ENCODE data around the gene VAX1. TPM values are rescaled to one million over a fixed set of nuclear protein-coding genes. Genes with fewer than 3 reads are reported as not detected.
A peak's percentile ranks its signal among the peaks of the same experiment; 100 is the strongest.

The VAX1 gene
- total and polyA plus RNA-seq, 2 of the 4 experiments (the other 2 are of a cell fraction): not detected

GRCh38 chr10:117087521-117087920 is 50.5 kb downstream of the VAX1 start:
- Histone ChIP-seq H4K20me1 (ENCODE audit: insufficient read depth, low read length) (no peaks in the 10 kb centered on the region), H3K18ac (ENCODE audit: low read depth, low read length) (no peak overlapping the region), H4K5ac (ENCODE audit: low read depth, low read length) (no peak overlapping the region), H3K9me1 (ENCODE audit: insufficient read depth, low read length) (no peaks in the 10 kb centered on the region), H2AK9ac (replicated peaks; ENCODE audit: low read depth, low read length, poor library complexity) (no peak overlapping the region), H3K56ac (ENCODE audit: extremely low read depth, insufficient read depth, low read length) (no peak overlapping the region), H3K79me1 (ENCODE audit: low read depth in 1 of 2, low read length in 2 of 2) (no peaks in the 10 kb centered on the region), H2AK5ac (ENCODE audit: low read depth, low read length) (no peak overlapping the region), H3K36me3 (ENCODE audit: control insufficient read depth, insufficient read depth, low read length) (no peaks in the 10 kb centered on the region), H2BK120ac (ENCODE audit: low read depth, low read length) (no peak overlapping the region), H3K4me1 (ENCODE audit: control insufficient read depth, insufficient read depth, low read length) (no peaks in the 10 kb centered on the region), H3K4ac (ENCODE audit: low read depth, low read length) (no peak overlapping the region), H4K91ac (ENCODE audit: insufficient read depth, low read depth, low read length) (no peak overlapping the region), H3K23ac (ENCODE audit: low read depth, low read length) (no peak overlapping the region), H2BK15ac (ENCODE audit: low read depth, low read length) (no peak overlapping the region), H3K4me2 (ENCODE audit: low read depth, low read length) (no peak overlapping the region), H3K27me3 (ENCODE audit: control insufficient read depth, insufficient read depth, low read length) (no peaks in the 10 kb centered on the region), H3K27ac (ENCODE audit: insufficient read depth, low read length) (no peak overlapping the region), H4K8ac (ENCODE audit: low read depth in 2 of 2, low read length in 2 of 2) (no peak overlapping the region), H2BK20ac (ENCODE audit: low read depth, low read length) (no peak overlapping the region), H3K4me3 (ENCODE audit: insufficient read depth, low read depth, low read length) (no peak overlapping the region), H2BK5ac (ENCODE audit: low read depth, low read length, poor library complexity, severe bottlenecking) (no peak overlapping the region), H3K14ac (replicated peaks; ENCODE audit: low read depth, low read length) (no peak overlapping the region), H3K9ac (ENCODE audit: low read depth, low read length) (no peak overlapping the region), H2AFZ (replicated peaks; ENCODE audit: low read length, poor library complexity) (no peak overlapping the region), H3K9me3 (ENCODE audit: control insufficient read depth, insufficient read depth, low read length) (no peaks in the 10 kb centered on the region)
- DNase-seq (no peak), ATAC-seq (ENCODE audit: low read depth) (no peak)
- in situ Hi-C loops (cut with MboI; ENCODE audit: low sequenced_read_pairs): no loop called here
- no TSS peak for BruUV-seq (replicated peaks)
- intact Hi-C loops (cut with micrococcal nuclease): no loop called here
- TF ChIP-seq USF2 (IDR thresholded peaks at IDR 0.05; ENCODE audit: low read depth, low read length): no peak
- peak; percentile 44; the same call in 1 of the 2 replicates for TF ChIP-seq MAFK (IDR thresholded peaks at IDR 0.05; ENCODE audit: low read depth, low read length)
- no peak for TF ChIP-seq ELK1 (IDR thresholded peaks at IDR 0.05; ENCODE audit: borderline replicate concordance, low read depth, low read length)
- no peak for TF ChIP-seq POLR2A (IDR thresholded peaks at IDR 0.05; ENCODE audit: low read depth, low read length)
- no CpG with 5 or more reads among the region's 3 CpGs for WGBS, 2 experiments (ENCODE audit: extremely low coverage in 2 of 2, insufficient read length in 1 of 2)
- POLR2A ChIA-PET (ENCODE audit: unreplicated experiment): no interaction called here
- dilution Hi-C loops (cut with HindIII; ENCODE audit: low sequenced_read_pairs, unreplicated experiment): no loop called here
- CTCF ChIA-PET: no interaction called here
